Measurements from ENCODE around the gene MORN1.

MORN1 gene

GRCh38 chr1:2368053-2368744 lies 23.2 kb downstream of the MORN1 start:
- Histone ChIP-seq H3K9me3 (no peaks in the 10 kb centered on the region), H3K27me3 (no peaks in the 10 kb centered on the region), H3K4me3 (no peak overlapping the region), H3K36me3 (peaks cover 0 to 29% (median 9%) of the 10 kb centered on the region in 3 donors), H3K4me1 (no peaks in the 10 kb centered on the region), H3K27ac (no peak overlapping the region)
- TF ChIP-seq CTCF (IDR thresholded peaks at IDR 0.05) = no peak
- intact Hi-C loops (cut with DNase I; ENCODE audit: low total_unique reads) = no loop called here
- DNase-seq = peak in 1 of 2 donors; percentile 8

GRCh38 chr1:2363847-2364513 lies 27.4 kb downstream of the MORN1 start:
- intact Hi-C loops (cut with DNase I; ENCODE audit: low total_unique reads) = no loop called here
- Histone ChIP-seq H3K4me1 (peaks cover 0 to 8% (median 5%) of the 10 kb centered on the region in 4 donors), H3K4me3 (no peak overlapping the region), H3K27ac (no peak overlapping the region), H3K9me3 (no peaks in the 10 kb centered on the region), H3K36me3 (peaks cover 0 to 7% (median 0%) of the 10 kb centered on the region in 3 donors), H3K27me3 (no peaks in the 10 kb centered on the region)
- DNase-seq = no peak
- TF ChIP-seq CTCF (IDR thresholded peaks at IDR 0.05) = no peak

GRCh38 chr1:2360588-2361364 lies 30.6 kb downstream of the MORN1 start:
- Histone ChIP-seq H3K27me3 (no peaks in the 10 kb centered on the region), H3K27ac (no peak overlapping the region), H3K36me3 (peaks cover 0 to 4% (median 0%) of the 10 kb centered on the region in 3 donors), H3K4me3 (no peak overlapping the region), H3K4me1 (peaks cover 0 to 9% (median 5%) of the 10 kb centered on the region in 4 donors), H3K9me3 (no peaks in the 10 kb centered on the region)
- DNase-seq = no peak
- no peak for TF ChIP-seq CTCF (IDR thresholded peaks at IDR 0.05)
- intact Hi-C loops (cut with DNase I; ENCODE audit: low total_unique reads) = no loop called here

- Histone ChIP-seq H3K27me3 (no peaks in the 10 kb centered on the region), H3K27ac (no peak overlapping the region), H3K9me3 (no peaks in the 10 kb centered on the region), H3K4me3 (no peak overlapping the region), H3K4me1 (peaks cover 0 to 23% (median 16%) of the 10 kb centered on the region in 4 donors), H3K36me3 (peaks cover 0 to 4% (median 0%) of the 10 kb centered on the region in 3 donors)
- peak; percentile 11 to 59 for DNase-seq
- no peak for TF ChIP-seq CTCF (IDR thresholded peaks at IDR 0.05)
- intact Hi-C loops (cut with DNase I; ENCODE audit: low total_unique reads) = no loop called here
These were observed 32.4 kb downstream of the MORN1 start for GRCh38 chr1:2358651-2359640.

GRCh38 chr1:2358072-2358471 lies 33.3 kb downstream of the MORN1 start:
- Histone ChIP-seq H3K36me3 (peaks cover 0 to 4% (median 0%) of the 10 kb centered on the region in 3 donors), H3K4me3 (no peak overlapping the region), H3K27ac (no peak overlapping the region), H3K9me3 (no peaks in the 10 kb centered on the region), H3K4me1 (peaks cover 0 to 30% (median 25%) of the 10 kb centered on the region in 4 donors), H3K27me3 (no peaks in the 10 kb centered on the region)
- intact Hi-C loops (cut with DNase I; ENCODE audit: low total_unique reads) = no loop called here
- no peak for TF ChIP-seq CTCF (IDR thresholded peaks at IDR 0.05)
- peak in 1 of 2 donors; percentile 41 for DNase-seq
